Cardiac muscle cell (in vitro differentiated cells and primary cell): ENCODE measurements around the gene TNXB. TPM values are rescaled to one million over a fixed set of nuclear protein-coding genes. Genes with fewer than 3 reads are reported as not detected.

Experiments used
- DNase-seq, 2 donors: peaks; one replicate each; pipeline versions ENCODE4 v3.0.0 to v3.0.0-alpha.2; 2010 to 2017; ENCODE audit warnings: low read depth in 1 of 2, low spot score in 1 of 2
- H3K27ac ChIP-seq: fragments of 200-600 bp; sonication (generic); 2 replicates; pipeline ENCODE4 v1.5.1; 2016
- H3K27me3 ChIP-seq: fragments of 200-600 bp; sonication (generic); 2 replicates; pipeline ENCODE4 v1.6.0; 2016; ENCODE audit warnings: control low read depth
- H3K36me3 ChIP-seq: fragments of 200-600 bp; sonication (generic); 2 replicates; pipeline ENCODE4 v1.5.1; 2016; ENCODE audit warnings: control low read depth
- H3K4me1 ChIP-seq: fragments of 200-600 bp; sonication (generic); 2 replicates; pipeline ENCODE4 v1.8.1; 2017; ENCODE audit warnings: low read depth, mild to moderate bottlenecking, mixed run types
- H3K4me3 ChIP-seq: fragments of 200-600 bp; sonication (generic); 2 replicates; pipeline ENCODE4 v1.5.1; 2016; ENCODE audit warnings: mild to moderate bottlenecking
- H3K9me3 ChIP-seq: fragments of 200-600 bp; sonication (generic); 2 replicates; pipeline ENCODE4 v1.5.1; 2017; ENCODE audit warnings: low read depth, mild to moderate bottlenecking, control low read depth
- polyA plus RNA-seq: library from polyadenylated mRNA; unstranded; fragments of >200 nt; fragmentation: Nextera tagmentation; extraction: Ambion mirVana; gene quantifications from 2 replicates; pipeline ENCODE4 v1.2.1, GENCODE V29; 2016
- total RNA-seq: library from RNA; depleted of rRNA; stranded (reverse); fragments of >200 nt; gene quantifications from 2 replicates; pipeline ENCODE4 v1.2.3, GENCODE V29; 2016
- TF ChIP-seq, protein P1 (sequence below): IDR thresholded peaks from 2 replicates; pipeline ENCODE4 v1.5.1; 2012; ENCODE audit warnings: low read depth, mild to moderate bottlenecking, low read length

TNXB gene
- total RNA-seq (3.0 and 9.3 TPM in 2 replicates), polyA plus RNA-seq (0.92 and 1.7 TPM in 2 replicates)

DNA sequence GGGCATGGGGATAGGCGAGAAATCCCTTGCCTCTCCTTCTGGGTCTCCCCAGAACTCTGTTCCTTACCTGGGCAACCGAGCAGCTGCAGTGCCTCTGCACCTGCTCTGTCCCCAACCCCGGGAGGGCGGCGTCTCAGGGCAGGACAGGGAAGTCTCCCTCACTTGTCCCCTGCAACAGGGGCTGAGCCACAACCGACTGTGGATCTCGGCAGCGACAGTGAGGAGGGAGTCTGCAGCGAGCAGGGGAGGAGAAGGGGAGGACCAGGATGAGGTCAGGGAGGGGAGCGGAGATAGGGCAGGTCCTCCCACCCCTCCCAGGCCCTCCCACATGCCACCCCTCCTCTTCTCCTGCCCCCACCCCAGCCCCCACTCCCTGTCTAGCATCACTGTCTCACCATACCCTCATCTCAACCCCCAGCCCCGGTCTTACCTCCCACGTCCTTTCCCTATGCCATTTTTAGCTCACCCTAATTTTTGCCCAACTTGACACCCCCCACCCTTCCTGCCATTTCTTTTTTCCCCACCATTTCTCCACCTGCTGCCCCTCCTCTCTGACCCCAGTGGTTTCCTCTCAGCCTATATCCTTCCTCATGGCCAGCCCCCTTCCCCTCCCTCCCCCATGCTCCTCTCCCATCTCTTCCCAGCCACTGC lies at the start of gene TNXB:
TSS of gene TNXB (minus strand) at position 225 of the 651 bp plus-strand sequence. CDS start 11,140 bp downstream, outside the sequence.
- Histone ChIP-seq H3K27me3 (no peaks in the 10 kb centered on the region), H3K9me3 (no peaks in the 10 kb centered on the region), H3K27ac (no peak within 1 kb of the TSS), H3K4me1 (peaks cover 7% of the 10 kb centered on the region), H3K36me3 (no peaks in the 10 kb centered on the region), H3K4me3 (no peak within 1 kb of the TSS)
- TF ChIP-seq, protein P1, sequence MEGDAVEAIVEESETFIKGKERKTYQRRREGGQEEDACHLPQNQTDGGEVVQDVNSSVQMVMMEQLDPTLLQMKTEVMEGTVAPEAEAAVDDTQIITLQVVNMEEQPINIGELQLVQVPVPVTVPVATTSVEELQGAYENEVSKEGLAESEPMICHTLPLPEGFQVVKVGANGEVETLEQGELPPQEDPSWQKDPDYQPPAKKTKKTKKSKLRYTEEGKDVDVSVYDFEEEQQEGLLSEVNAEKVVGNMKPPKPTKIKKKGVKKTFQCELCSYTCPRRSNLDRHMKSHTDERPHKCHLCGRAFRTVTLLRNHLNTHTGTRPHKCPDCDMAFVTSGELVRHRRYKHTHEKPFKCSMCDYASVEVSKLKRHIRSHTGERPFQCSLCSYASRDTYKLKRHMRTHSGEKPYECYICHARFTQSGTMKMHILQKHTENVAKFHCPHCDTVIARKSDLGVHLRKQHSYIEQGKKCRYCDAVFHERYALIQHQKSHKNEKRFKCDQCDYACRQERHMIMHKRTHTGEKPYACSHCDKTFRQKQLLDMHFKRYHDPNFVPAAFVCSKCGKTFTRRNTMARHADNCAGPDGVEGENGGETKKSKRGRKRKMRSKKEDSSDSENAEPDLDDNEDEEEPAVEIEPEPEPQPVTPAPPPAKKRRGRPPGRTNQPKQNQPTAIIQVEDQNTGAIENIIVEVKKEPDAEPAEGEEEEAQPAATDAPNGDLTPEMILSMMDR = no peak
- DNase-seq = no peak

GRCh38 chr6:32158052-32158451 lies 48.9 kb upstream of the TNXB start:
- Histone ChIP-seq H3K4me3 (no peak overlapping the region), H3K27ac (no peak overlapping the region), H3K4me1 (peaks cover 6% of the 10 kb centered on the region), H3K27me3 (no peaks in the 10 kb centered on the region), H3K36me3 (peaks cover 21% of the 10 kb centered on the region), H3K9me3 (no peaks in the 10 kb centered on the region)
- no peak for DNase-seq
- TF ChIP-seq, protein P1 = no peak

- no peaks in the 10 kb centered on the region for H3K9me3 ChIP-seq
- no peak for DNase-seq
- no peak overlapping the region for H3K27ac ChIP-seq
- H3K4me3 ChIP-seq = no peak overlapping the region
- TF ChIP-seq, protein P1 = no peak
- peaks cover 17% of the 10 kb centered on the region for H3K4me1 ChIP-seq
- peaks cover 21% of the 10 kb centered on the region for H3K36me3 ChIP-seq
- H3K27me3 ChIP-seq = no peaks in the 10 kb centered on the region
Observed at GRCh38 chr6:32156891-32157290, 47.8 kb upstream of the TNXB start.

- Histone ChIP-seq H3K4me1 (peaks cover 18% of the 10 kb centered on the region), H3K9me3 (no peaks in the 10 kb centered on the region), H3K27me3 (peaks cover 18% of the 10 kb centered on the region), H3K4me3 (peak overlapping the region; percentile 63), H3K27ac (peak overlapping the region; percentile 91), H3K36me3 (peaks cover 21% of the 10 kb centered on the region)
- peak; percentile 74 to 84 for DNase-seq
- TF ChIP-seq, protein P1 = peak; percentile 53
Observed at GRCh38 chr6:32154514-32155161, 45.5 kb upstream of the TNXB start.

- Histone ChIP-seq H3K27me3 (peaks cover 26% of the 10 kb centered on the region), H3K4me3 (peak within 1 kb of the TSS; percentile 63), H3K4me1 (peaks cover 18% of the 10 kb centered on the region), H3K9me3 (no peaks in the 10 kb centered on the region), H3K36me3 (peaks cover 21% of the 10 kb centered on the region), H3K27ac (peak within 1 kb of the TSS; percentile 91)
- TF ChIP-seq, protein P1 = peak; percentile 28
- DNase-seq = peak; percentile 95 to 97
Observed at GRCh38 chr6:32153564-32154513, 44.7 kb upstream of the TNXB start, which contains the start of gene PPT2. Gene PPT2, plus strand, starts transcription at chr6:32154141. Its CDS starts 454 bp downstream, at chr6:32154595.
